Fibroblast of lung (primary cell): ENCODE data around the gene DNAL4.

Experiments
- CTCF ChIP-seq, 2 donors: IDR thresholded peaks in 1 of 2; conservative IDR thresholded peaks in 1 of 2; 1 replicate in 1 of 2; 2 replicates in 1 of 2; pipeline ENCODE4 v1.5.1; 2011 to 2012; ENCODE audit warnings: low read length in 2 of 2, control low read depth in 1 of 2, inconsistent platforms in 1 of 2, low read depth in 1 of 2, mild to moderate bottlenecking in 1 of 2
- EZH2 ChIP-seq: IDR thresholded peaks from 2 replicates; pipeline ENCODE4 v1.5.1; 2012; ENCODE audit warnings: low read length, control low read depth, mild to moderate bottlenecking; ENCODE audit errors: missing control alignments

DNA sequence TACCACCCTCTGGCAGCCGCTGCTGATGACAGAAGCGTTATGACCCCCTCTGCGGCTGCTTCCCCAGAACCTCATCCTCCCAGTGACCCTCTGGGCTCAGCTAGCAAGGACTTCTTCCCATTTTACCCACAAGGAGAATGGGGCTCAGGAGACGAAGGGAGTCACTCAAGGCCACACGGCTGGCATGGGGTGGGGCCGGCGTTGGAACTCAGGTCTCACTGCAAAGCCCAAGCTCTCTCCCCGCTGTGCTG is 21.4 kb downstream of the DNAL4 start:
- TF ChIP-seq CTCF (conservative IDR thresholded peaks at IDR 0.05 in 1 of 2, IDR thresholded peaks at IDR 0.05 in 1 of 2; ENCODE audit: low read depth in 1 of 2, low read length in 2 of 2) (no peak), EZH2 (no peak)
